ENCODE measurements around the gene PRH2. TPM values are rescaled to one million over a fixed set of nuclear protein-coding genes. Genes with fewer than 3 reads are reported as not detected.

Gene PRH2
- total and polyA plus RNA-seq, 3 donors from 2014 or later: 1.2 to 6.5 (median 1.3) TPM

Other genes starting within 250 kb of the PRH2 start
- gene YBX3, start 205.9 kb upstream of the PRH2 start, total RNA-seq: 100 to 1,000 TPM; 493 to 511 TPM
- 1,385 TPM for gene YBX3, start 205.9 kb upstream of the PRH2 start, polyA plus RNA-seq (ENCODE audit: insufficient read depth, low read depth, low replicate concordance)
- not detected for gene TAS2R7, start 126.6 kb upstream of the PRH2 start, total RNA-seq
- gene TAS2R7, start 126.6 kb upstream of the PRH2 start, polyA plus RNA-seq (ENCODE audit: insufficient read depth, low read depth, low replicate concordance): not detected
- gene TAS2R8, start 122.0 kb upstream of the PRH2 start, total RNA-seq: not detected
- gene TAS2R8, start 122.0 kb upstream of the PRH2 start, polyA plus RNA-seq (ENCODE audit: insufficient read depth, low read depth, low replicate concordance): not detected
- not detected for gene TAS2R9, start 119.1 kb upstream of the PRH2 start, total RNA-seq
- not detected for gene TAS2R9, start 119.1 kb upstream of the PRH2 start, polyA plus RNA-seq (ENCODE audit: insufficient read depth, low read depth, low replicate concordance)
- under 1 TPM in 1 of 2 donors, not detected in 1; 0.39 TPM for gene TAS2R10, start 102.9 kb upstream of the PRH2 start, total RNA-seq
- gene TAS2R10, start 102.9 kb upstream of the PRH2 start, polyA plus RNA-seq (ENCODE audit: insufficient read depth, low read depth, low replicate concordance): not detected
- gene PRR4, start 79.8 kb upstream of the PRH2 start, total RNA-seq: 1 to 10 TPM; 4.3 to 8.4 TPM
- 1.3 TPM for gene PRR4, start 79.8 kb upstream of the PRH2 start, polyA plus RNA-seq (ENCODE audit: insufficient read depth, low read depth, low replicate concordance)
- gene PRH1, start 45.0 kb upstream of the PRH2 start, total RNA-seq: 10 to 100 TPM; 63.0 to 73.5 TPM
- 52.2 TPM for gene PRH1, start 45.0 kb upstream of the PRH2 start, polyA plus RNA-seq (ENCODE audit: insufficient read depth, low read depth, low replicate concordance)
- 1 to 10 TPM; 3.1 to 3.6 TPM for gene TAS2R13, start 19.7 kb upstream of the PRH2 start, total RNA-seq
- not detected for gene TAS2R13, start 19.7 kb upstream of the PRH2 start, polyA plus RNA-seq (ENCODE audit: insufficient read depth, low read depth, low replicate concordance)
- 1 to 10 TPM; 3.5 to 4.6 TPM for gene TAS2R14, start 10.0 kb downstream of the PRH2 start, total RNA-seq
- gene TAS2R14, start 10.0 kb downstream of the PRH2 start, polyA plus RNA-seq (ENCODE audit: insufficient read depth, low read depth, low replicate concordance): 0.96 TPM
- 1 to 10 TPM; 2.8 to 4.8 TPM for gene TAS2R50, start 57.7 kb downstream of the PRH2 start, total RNA-seq
- gene TAS2R50, start 57.7 kb downstream of the PRH2 start, polyA plus RNA-seq (ENCODE audit: insufficient read depth, low read depth, low replicate concordance): not detected
- gene TAS2R20, start 69.1 kb downstream of the PRH2 start, total RNA-seq: 1 to 10 TPM; 2.2 to 4.8 TPM
- 0.46 TPM for gene TAS2R20, start 69.1 kb downstream of the PRH2 start, polyA plus RNA-seq (ENCODE audit: insufficient read depth, low read depth, low replicate concordance)
- gene TAS2R19, start 93.4 kb downstream of the PRH2 start, total RNA-seq: 10 to 100 TPM in 1 of 2 donors, 1 to 10 TPM in 1; 9.3 to 10.4 TPM
- 0.34 TPM for gene TAS2R19, start 93.4 kb downstream of the PRH2 start, polyA plus RNA-seq (ENCODE audit: insufficient read depth, low read depth, low replicate concordance)
- gene TAS2R31, start 102.2 kb downstream of the PRH2 start, total RNA-seq: 10 to 100 TPM in 1 of 2 donors, 1 to 10 TPM in 1; 7.7 to 10.3 TPM
- not detected for gene TAS2R31, start 102.2 kb downstream of the PRH2 start, polyA plus RNA-seq (ENCODE audit: insufficient read depth, low read depth, low replicate concordance)
- gene TAS2R46, start 133.1 kb downstream of the PRH2 start, total RNA-seq: 1 to 10 TPM; 3.2 to 5.4 TPM
- gene TAS2R46, start 133.1 kb downstream of the PRH2 start, polyA plus RNA-seq (ENCODE audit: insufficient read depth, low read depth, low replicate concordance): not detected
- 1 to 10 TPM in 1 of 2 donors, under 1 TPM in 1; 0.87 to 7.2 TPM for gene TAS2R43, start 163.1 kb downstream of the PRH2 start, total RNA-seq
- not detected for gene TAS2R43, start 163.1 kb downstream of the PRH2 start, polyA plus RNA-seq (ENCODE audit: insufficient read depth, low read depth, low replicate concordance)
- 10 to 100 TPM; 11.1 to 11.3 TPM for gene TAS2R30, start 205.4 kb downstream of the PRH2 start, total RNA-seq
- not detected for gene TAS2R30, start 205.4 kb downstream of the PRH2 start, polyA plus RNA-seq (ENCODE audit: insufficient read depth, low read depth, low replicate concordance)
- gene SMIM10L1, start 242.0 kb downstream of the PRH2 start, total RNA-seq: 10 to 100 TPM in 1 of 2 donors, 1 to 10 TPM in 1; 7.6 to 11.0 TPM
- 4.4 TPM for gene SMIM10L1, start 242.0 kb downstream of the PRH2 start, polyA plus RNA-seq (ENCODE audit: insufficient read depth, low read depth, low replicate concordance)

All from testis (tissue), 3 donors.